Stimulated activated CD4-positive, alpha-beta T cell treated with anti-CD3 and anti-CD28 coated beads, Interleukin-1b, Interleukin-23, amount 100 ng/mL, for 48 hours (primary cell): ENCODE data around the gene USP3.
"Not testable (repeated sequence)": the region's sequence is repeated elsewhere in the genome, so short reads cannot be mapped to it uniquely, and the experiment has no call there.

Experiments
- DNase-seq: peaks from one replicate; pipeline ENCODE4 v3.0.0-alpha.2; 2020

The USP3 gene

DNA sequence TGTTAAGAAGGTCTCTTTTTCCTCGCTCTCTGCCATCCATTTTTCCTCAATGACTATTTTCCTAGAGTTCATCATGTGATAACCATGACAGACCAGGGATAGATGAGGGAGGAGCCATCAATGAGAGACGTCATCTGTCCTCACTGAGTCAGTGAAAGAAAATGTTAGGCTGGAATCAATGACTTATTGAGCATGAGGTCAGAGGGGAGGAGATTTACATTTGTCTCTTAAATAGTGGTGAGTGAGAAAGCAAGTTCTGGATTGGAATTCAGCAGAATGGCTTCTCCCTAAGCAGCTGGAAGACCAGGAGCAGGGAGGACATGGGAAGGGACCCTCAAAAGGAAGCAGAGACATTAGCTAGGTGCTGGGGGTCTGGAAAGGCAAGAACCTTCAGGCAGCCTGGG lies 28.2 kb upstream of the USP3 start:
- no peak for DNase-seq

DNA sequence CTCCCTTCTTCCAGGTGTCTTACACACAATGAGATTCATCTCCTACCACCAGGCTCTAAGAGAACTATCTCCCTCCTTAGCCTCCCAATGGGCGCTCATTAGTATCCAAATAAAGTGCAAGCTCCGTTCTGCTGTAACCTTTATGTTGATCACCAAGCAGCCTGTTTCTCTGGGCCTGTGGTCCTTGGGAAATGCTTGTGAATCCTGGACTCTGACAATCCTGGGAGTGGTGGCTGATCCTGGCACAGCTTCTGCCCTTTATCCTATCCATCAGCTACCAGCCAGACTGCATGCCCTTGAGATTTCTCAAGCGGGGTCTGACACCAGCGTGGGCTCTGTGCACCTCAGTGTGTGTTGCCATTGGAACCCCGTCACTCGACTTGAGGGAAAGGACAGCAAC lies 26.1 kb upstream of the USP3 start:
- DNase-seq = no peak

DNA sequence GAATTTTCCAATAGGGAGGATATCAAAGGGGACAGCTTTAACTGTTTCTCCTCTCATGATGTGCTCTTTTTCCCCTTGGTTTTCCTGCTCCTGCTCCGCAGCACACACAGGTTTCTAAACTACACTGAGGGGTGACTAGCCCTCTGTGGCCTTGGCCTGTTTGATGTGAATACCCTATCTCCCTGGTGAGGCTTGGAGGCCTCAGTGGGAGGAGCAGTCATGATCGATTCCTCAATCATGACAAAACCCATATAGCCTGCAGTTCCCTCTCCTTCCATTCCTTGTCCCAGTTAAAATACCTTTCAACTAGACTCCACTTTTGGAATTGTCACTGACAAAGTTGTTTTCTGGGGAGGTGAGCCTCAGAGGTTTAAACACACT lies 24.0 kb upstream of the USP3 start:
- DNase-seq = no peak

DNA sequence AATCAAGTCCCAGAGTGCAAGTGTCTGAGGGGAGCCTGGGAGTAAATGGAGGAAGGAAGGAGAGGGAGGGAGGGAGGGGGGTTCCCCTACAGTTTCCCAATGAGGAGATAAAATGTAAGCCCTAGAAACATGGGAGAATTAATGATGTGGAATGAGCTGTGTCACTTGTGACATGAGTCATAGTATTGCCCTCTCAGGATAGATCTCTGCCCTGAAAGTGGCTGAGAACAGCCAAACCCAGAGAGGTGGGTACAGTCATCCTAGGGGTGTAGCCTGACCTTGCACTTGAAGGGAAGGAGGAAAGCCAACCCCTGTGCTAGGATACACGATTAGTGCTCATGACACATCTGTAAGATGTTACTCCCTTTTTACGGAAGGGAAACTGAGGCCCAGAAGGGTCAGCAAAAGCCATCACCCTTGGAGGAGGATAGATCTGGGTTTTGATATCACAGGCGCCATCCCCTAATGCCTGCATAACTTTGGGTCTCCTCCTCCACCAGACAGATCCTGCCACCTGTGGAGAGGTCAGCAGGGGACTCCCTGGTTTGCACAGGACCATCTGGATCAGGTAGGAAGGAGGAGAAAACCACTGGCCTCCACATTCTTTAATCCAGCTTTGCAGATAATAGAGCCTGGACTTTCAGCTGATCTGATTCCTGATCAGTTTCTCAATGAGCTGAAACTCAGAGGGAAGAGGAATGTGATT lies 23.1 kb upstream of the USP3 start:
- DNase-seq = peak; percentile 68

DNA sequence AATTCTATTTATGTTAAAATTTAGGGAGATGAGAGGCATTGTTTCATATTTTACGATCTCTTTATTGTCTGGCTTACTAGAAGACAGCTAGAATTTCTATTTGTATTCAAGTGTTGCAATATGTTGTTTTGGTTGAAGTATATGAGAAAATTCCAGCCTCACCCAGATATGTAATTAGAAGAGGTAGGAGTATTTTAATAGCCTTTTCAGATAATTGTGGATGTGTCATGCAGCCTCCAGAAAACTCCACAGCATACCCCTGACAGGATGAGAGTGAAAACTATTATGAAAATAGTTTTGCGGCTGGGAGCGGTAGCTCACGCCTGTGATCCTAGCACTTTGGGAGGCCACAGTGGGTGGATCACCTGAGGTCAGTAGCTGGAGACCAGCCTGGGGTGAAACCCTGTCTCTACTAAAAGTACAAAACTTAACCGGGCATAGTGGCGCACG lies 21.5 kb upstream of the USP3 start:
- no peak for DNase-seq

DNA sequence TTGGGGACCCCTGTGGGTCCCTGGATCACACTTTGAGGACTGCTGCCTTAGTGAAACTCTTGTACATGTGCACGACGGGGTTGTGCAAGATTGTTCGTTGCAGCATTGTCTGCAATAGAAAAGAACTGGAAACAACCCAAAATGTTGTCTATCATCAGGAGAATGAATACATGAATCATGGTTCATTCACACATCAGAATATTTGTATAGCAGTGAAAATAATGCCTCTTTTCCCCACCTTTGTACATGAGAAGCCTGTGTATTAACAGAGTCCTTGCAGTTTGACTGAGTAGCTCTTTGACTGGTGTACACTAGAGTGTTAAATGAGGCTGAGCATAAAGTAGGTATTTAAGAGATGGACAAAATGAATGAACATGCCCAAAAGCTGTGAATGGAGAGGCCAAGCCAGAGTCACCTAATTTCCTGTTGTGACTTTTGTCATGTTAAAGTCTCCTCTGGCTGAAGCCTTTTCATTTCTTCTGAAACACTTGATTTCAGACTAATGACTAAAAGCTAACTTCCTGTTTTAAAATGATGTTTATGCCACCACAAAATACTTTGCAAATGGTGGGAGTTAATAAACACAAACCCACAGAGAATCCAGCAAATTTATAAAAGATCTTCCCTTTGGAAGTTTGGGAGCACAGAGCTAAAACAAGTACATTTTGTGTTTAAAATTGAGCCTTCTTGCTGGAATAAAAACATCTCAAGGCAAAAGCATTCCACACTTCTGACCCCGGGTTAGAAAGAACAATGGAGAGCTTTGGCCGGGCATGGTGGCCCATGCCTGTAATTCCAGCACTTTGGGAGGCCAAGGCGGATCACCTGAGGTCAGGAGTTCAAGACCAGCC lies 20.6 kb upstream of the USP3 start:
- DNase-seq = no peak

DNA sequence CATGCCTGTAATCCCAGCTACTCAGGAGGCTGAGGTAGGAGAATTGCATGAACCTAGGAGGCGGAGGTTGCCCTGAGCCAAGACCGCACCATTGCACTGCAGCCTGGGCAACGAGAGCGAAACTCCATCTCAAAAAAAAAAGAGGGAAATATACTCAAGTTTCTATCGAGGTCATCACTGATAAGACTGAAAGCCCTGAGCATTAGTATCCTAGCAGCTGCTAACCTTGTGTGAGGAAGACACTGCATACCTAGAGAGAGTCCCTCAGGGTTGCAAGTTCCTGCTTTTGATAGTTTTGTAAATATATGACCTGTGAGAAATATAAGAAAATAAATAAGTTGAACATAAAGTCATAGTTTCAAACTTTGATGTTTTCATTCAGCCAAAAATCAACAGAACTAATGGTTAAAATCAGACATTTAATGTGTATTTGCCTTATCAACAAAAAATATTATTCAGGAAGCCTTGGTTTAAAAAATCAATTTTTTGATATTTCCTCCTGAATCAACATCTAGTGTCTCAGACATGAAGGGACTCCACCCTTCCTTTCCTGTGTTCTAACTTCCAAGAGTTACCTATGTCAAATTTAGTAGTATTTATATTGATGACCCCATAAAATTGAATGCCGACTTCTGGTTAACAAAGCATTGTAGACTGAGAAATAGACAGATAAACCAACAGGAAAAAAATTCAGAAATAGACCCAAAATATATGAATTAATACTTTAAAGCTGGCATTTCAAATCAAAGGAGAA lies 19.8 kb upstream of the USP3 start:
- DNase-seq = no peak

DNA sequence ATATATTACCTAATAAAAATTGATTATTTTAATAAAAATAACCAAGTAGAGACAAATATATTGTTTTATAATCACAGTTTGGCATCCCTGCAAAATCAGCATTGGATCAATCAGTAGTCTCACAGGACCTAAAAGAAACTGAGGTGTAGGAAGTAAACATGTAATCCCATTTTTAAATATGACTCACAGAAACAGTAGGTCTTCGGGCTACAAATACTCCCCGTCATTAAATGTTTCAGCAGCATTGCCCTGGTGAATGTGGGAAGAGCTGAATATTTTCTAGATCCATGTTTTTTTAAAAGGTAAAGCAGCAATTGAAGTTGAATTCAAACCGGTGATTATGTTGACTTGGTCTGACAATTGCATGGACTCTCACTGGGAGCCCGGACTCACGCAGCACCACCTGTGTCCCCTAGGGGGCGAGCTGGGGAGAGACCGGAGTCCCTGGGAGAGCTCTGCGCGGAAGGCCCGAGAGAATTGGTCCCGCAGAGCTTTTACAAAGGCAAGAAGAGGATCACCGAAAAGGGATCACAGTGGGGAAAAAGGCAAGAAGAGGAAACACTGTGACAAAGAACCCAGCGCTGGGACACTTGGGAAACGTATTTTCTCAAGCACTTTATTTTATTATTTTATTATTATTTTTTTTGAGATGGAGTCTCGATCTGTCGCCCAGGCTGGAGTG lies 17.2 kb upstream of the USP3 start:
- peak; percentile 89 for DNase-seq

DNA sequence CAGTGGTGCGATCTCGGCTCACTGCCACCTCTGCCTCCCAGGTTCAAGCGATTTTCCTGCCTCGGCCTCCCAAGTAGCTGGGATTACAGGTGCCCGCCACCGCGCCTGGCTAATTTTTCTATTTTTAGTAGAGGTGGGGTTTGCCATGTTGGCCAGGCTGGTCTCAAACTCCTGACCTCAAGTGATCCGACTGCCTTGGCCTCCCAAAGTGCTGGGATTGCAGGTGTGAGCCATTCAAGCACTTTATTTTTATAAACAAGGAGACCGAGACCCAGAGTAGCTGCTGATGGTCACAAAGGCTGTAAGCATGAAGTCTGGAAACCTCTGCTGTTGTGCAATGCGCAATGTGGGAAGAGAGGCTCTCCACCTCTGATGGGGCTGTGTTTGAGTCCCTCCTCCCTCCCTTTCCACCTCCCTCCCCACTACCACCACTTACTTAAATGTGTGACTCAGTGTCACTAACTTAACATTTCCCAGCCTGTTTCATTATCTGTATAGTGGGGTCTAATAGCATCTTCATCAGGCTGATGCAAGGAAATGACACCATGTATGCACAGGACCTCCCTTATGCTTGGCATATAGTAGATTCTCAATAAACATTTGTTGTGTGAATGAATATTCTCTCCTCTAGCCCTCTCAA lies 16.5 kb upstream of the USP3 start:
- not testable (repeated sequence) for DNase-seq

DNA sequence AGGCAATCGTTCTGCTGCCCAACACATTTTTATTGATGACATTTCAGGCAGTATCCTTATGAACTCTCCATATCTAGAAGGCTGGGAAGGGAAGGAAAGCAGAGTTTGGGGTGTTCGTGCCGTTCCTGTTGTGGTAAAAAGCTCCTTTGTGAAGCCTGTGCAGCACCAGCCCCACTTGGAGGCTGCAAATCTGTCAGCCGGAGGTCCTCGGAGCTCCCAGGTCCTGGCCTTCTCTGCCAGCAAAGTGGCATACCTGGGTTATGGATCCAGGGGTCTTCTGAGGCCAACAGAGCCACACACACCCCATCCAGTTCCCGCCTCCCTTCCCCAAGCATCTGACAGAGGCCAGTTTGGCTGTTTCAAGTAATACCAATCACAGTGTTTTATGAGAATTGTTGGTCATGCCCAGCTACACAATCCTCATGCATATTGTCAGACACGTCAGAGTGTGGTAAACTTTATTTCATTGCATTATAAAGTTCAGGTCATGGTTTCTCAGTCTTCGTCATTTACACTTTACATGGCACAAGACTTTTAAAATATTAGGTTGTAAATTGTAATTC lies 15.9 kb upstream of the USP3 start:
- no peak for DNase-seq

DNA sequence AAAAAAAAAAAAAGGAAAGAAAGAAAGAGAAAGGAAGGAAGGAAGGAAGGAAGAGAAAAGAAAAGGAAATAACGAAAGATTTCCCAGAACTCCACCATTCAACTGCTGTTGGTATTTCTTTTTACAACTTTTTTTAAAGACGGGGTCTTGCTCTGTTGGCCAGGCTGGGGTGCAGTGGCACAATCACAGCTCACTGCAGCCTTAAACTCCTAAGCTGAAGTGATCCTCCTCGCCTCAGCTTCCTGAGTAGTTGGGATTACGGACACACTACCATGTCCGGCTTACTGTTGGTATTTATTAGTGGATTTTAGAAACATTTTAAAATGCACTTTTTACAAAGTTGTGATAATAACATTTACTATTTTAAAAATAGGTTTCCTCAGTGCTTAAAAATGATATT lies 15.0 kb upstream of the USP3 start:
- no peak for DNase-seq

DNA sequence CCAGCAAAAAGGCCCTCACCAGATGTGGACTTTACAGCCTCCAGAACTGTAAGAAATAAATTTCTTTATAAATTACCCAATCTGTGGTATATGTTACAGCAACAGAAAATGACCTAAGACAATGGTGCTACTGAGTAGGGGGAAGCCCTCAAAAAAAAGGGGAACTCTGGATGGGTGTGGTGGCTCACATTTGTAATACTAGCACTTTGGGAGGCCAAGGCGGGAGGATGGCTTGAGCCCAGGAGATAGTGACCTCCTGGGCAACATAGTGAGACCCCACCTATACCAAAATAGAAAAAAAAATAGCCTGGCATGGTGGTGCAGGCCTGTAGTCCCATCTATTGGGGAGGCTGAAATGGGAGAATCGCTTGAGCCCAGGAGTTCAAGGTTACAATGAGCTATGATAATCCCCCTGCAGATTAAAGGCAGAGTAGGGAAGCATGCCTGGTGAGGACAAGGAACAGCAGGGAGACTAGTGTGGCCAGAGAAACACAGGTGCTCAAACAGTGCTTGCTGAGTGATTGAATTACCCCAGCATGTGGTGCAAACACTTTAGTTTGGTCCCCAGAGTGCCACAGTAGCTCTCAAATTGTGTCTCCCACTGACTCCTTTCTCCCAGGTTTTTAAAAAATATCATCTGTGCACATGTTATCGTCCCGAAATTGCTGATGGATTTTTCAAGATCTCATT lies 13.9 kb upstream of the USP3 start:
- DNase-seq = no peak

DNA sequence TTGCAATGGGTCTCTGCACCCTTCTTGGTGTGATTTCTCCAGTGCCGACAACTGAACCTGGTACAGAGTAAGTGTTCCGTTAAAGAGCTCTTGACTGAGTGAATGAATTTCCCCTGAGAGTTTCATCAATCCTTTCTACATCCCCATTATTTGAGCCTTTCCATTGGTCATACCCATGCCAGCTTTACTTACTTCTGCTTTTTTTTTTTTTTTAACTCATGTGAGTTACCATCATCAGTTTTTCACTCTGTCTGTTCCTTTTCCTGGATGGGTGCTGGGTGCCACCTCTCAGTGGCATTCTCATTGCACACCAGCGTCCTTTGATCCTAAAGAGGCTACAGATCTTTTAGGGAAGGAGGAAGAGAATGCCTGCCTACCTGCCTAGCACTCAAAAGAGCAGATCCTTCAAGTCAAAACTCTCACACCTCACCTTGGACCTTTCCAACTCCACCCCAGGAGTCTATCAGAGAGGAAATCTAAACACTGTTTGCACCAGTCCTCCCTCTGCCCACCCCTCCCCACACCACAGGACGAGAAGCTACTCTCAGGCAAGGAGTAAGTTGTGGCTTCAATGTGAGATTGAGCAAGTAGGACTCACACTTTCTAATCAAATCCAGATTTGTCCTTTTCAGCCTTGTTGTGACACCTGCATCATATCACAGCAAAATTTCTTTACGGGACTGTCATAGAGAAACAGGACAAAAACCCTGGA lies 13.1 kb upstream of the USP3 start:
- no peak for DNase-seq

DNA sequence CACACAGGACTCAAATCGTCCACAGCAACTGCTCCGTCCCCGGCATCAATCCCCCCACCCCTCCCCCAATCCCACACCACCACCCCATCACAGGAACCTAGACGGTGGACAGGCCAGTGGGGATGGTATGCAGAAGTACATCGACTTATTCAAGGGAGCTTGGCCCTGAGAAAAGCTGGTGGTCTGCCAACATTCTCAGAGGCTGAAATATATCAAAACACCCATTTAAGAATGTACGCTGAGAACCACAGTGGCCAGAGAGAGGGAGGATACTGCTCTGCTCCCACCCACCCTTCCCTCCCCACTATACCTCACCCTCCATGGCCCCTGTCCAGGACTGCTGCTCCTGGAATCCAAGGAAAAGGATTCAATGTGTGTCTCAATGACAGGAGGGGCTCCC lies 12.4 kb upstream of the USP3 start:
- DNase-seq = no peak

DNA sequence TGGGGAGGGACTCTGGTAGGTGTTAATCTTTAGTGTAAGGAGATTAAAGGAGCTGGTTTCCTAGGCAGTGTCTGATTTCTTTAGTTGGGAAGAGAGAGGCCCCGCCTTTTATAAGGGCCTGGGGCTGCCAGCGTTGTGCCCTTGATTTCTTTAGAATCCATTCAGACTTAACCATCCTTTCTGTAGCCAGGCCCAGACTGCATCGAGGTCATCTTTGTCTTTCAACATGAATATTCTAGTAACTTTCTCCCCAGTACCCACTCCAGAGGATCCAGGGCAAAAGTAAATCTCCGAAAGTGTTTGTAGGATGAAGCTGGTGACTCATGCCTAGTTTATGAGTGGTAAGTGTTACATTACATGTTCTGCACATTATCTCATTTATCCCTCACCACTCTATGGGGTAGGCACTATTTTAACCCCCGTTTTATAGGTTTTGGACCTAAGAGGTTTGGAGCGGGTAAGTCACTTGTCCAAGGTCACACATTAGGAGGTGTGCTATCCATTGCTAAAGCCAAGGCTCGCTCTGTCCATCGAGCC lies 11.8 kb upstream of the USP3 start:
- DNase-seq = no peak

DNA sequence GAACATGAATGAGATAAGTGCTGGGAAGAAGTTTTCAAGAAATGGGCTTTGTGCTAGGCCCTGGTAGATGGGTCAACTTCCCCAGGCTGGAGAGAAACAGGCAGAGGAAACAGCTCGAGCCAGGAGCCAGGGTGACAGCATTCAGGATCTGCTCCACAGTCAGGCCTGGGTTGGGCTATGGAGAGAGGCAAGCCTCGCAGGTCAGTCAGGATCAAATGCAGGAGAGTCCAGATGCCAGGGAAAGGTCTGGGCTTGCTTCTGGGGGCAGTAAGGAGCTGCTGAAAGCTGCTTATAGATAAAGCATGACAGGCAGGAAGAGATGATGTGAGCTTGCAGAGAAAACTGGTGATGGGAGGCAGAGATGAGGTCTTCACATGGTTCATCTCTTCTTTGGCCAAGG lies 11.0 kb upstream of the USP3 start:
- DNase-seq = no peak

DNA sequence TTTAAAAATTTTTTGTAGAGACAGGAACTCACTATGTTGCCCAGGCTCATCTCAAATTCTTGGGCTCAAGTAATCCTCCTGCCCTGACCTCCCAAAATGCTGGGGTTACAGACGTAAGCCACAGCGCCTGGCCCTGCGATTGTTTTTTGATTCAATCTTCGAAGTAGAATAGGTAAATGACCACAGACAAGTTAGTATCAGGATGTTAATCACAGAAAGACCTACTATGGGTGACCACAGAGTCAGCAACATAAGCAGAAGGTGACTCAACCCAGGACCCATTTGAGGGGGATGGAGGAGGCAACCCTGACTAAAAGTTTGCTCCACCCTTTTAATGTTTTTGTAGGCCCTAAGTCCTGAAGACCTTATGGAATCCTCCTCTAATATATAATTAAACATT lies 10.0 kb upstream of the USP3 start:
- no peak for DNase-seq

DNA sequence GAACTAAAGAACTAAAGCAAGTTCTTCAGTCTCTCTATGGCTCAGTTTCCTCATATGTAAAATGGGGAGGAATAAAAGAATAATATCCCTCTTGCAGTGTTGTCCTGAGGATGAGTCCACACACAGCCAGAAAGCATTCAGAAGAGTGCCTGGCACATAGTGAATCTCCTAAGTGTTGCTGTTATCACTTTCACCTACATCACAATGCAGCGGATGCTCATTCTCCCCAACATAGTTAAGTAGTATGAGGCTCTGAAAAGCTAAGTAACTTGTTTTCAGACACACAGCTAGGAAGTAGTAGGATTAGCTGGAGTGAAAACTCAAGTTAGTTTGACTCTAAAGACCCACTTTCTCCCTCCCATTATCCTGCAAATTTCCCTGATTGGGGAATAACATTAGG lies 9.1 kb upstream of the USP3 start:
- no peak for DNase-seq

DNA sequence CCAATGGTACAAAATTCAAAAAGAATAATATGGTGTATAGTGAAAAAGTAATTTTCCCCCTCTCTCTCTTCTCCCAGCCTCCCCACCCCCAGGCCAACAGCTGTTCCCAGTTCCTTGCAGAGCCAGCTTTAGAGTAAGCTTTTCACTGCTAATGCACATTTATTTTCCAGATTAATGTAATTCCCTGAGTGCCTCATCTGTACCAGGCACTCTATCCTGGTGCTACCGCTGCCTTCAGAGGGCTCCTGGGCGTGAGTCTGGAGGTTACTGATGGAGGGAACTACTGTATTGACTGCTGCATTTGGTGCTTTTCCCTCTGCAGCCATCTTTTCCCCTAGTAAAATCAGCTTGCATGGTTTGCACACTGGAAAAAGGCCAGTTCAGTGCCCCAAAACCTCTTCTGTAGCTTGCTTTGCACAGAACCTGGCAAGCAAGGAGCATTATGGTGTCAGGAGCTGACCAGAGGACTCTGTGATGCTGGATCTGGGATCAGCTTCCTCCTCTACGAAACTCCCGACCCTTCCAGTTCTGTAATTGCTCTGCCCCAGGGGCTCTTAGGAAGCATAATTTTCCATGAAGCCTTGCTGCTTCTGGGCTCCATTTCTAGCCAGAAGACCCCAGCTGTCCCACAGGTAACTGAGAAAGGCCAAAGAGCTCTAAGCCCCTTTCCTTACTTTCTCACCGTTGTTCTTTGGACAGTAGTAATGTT lies 8.5 kb upstream of the USP3 start:
- no peak for DNase-seq
